COR-L47 (cell line): ENCODE data around the gene TF.

Experiments used
- DNase-seq: peaks from one replicate; lab custom pipeline; 2025; lab: John Stamatoyannopoulos, UW

TF gene

GRCh38 chr3:133747373-133747772 is 1.2 kb downstream of the TF start:
- DNase-seq: no peak

GRCh38 chr3:133747907-133748639 is 1.9 kb downstream of the TF start:
- DNase-seq: no peak

- DNase-seq: no peak
Observed at GRCh38 chr3:133749427-133750258, 3.5 kb downstream of the TF start.

GRCh38 chr3:133750259-133750656 is 4.1 kb downstream of the TF start:
- DNase-seq: no peak

GRCh38 chr3:133753107-133753778 is 7.0 kb downstream of the TF start:
- no peak for DNase-seq

- no peak for DNase-seq
Observed at GRCh38 chr3:133753779-133754164, 7.6 kb downstream of the TF start.

- DNase-seq: no peak
Observed at GRCh38 chr3:133754455-133754854, 8.3 kb downstream of the TF start.

GRCh38 chr3:133754973-133755828 is 9.0 kb downstream of the TF start:
- no peak for DNase-seq

- DNase-seq: no peak
Observed at GRCh38 chr3:133756716-133757694, 10.8 kb downstream of the TF start.

- DNase-seq: no peak
Observed at GRCh38 chr3:133757701-133758567, 11.7 kb downstream of the TF start.

GRCh38 chr3:133758568-133758928 is 12.4 kb downstream of the TF start:
- no peak for DNase-seq

GRCh38 chr3:133758964-133759739 is 13.0 kb downstream of the TF start:
- no peak for DNase-seq

- DNase-seq: no peak
Observed at GRCh38 chr3:133759740-133760305, 13.6 kb downstream of the TF start.

GRCh38 chr3:133760916-133761315 is 14.7 kb downstream of the TF start:
- DNase-seq: no peak

- DNase-seq: no peak
Observed at GRCh38 chr3:133761605-133762484, 15.7 kb downstream of the TF start.

- no peak for DNase-seq
Observed at GRCh38 chr3:133762539-133762938, 16.3 kb downstream of the TF start.

GRCh38 chr3:133763797-133764683 is 17.8 kb downstream of the TF start:
- peak; percentile 25 for DNase-seq
